Common myeloid progenitor, CD34-positive (primary cell): ENCODE results near the gene TMEM233.
"Not testable (repeated sequence)": the region's sequence is repeated elsewhere in the genome, so short reads cannot be mapped to it uniquely, and the experiment has no call there.

ENCODE experiments used
- CTCF ChIA-PET: fragments of 350-600 bp; sonication (Branson Sonifier 250); formaldehyde crosslinking; loops from one replicate; lab custom pipeline; 2021; ENCODE audit warnings: antibody characterized with exemption; lab: Charles Lee
- POLR2A ChIA-PET: fragments of 350-600 bp; sonication (Branson Sonifier 250); formaldehyde crosslinking; loops from one replicate; lab custom pipeline; 2021; ENCODE audit warnings: antibody characterized with exemption; lab: Charles Lee
- DNase-seq, 3 donors: peaks; one replicate each; pipeline versions ENCODE4 v3.0.0 to v3.0.0-alpha.2; 2013
- H3K27ac ChIP-seq, 2 experiments: 1 replicate in 1 of 2; 2 replicates in 1 of 2; pipeline ENCODE4 v1.7.0; 2013; ENCODE audit warnings: inconsistent platforms in 2 of 2, low read length in 2 of 2, mild to moderate bottlenecking in 2 of 2, low read depth in 1 of 2, moderate library complexity in 1 of 2; ENCODE audit not compliant: severe bottlenecking in 2 of 2, insufficient read depth in 1 of 2, poor library complexity in 1 of 2
- H3K27me3 ChIP-seq, 5 experiments: replicated peaks in 2 of 5; 1 replicate in 3 of 5; 2 replicates in 2 of 5; pipeline versions ENCODE4 v1.6.1 to v1.7.0; 2013; ENCODE audit warnings: low read length in 4 of 5, mild to moderate bottlenecking in 2 of 5, moderate library complexity in 2 of 5, inconsistent platforms in 1 of 5; ENCODE audit not compliant: insufficient read depth in 5 of 5, control insufficient read depth in 4 of 5
- H3K36me3 ChIP-seq, 4 experiments: 1 replicate in 2 of 4; 2 replicates in 2 of 4; pipeline versions ENCODE4 v1.6.1 to v1.7.0; 2013; ENCODE audit warnings: low read length in 3 of 4, control low read depth in 1 of 4, mild to moderate bottlenecking in 1 of 4; ENCODE audit not compliant: control insufficient read depth in 4 of 4, insufficient read depth in 4 of 4
- H3K4me1 ChIP-seq, 4 experiments: 1 replicate in 3 of 4; 2 replicates in 1 of 4; pipeline versions ENCODE4 v1.6.1 to v1.7.1; 2013; ENCODE audit warnings: low read length in 3 of 4, mild to moderate bottlenecking in 3 of 4, control low read depth in 1 of 4, inconsistent platforms in 1 of 4, moderate library complexity in 1 of 4; ENCODE audit not compliant: control insufficient read depth in 4 of 4, insufficient read depth in 4 of 4; ENCODE audit errors: control extremely low read depth in 1 of 4
- H3K4me3 ChIP-seq, 7 experiments: 1 replicate in 4 of 7; 2 replicates in 3 of 7; pipeline versions ENCODE4 v1.5.1 to v1.7.0; 2013; ENCODE audit warnings: mild to moderate bottlenecking in 7 of 7, low read length in 6 of 7, moderate library complexity in 6 of 7, inconsistent platforms in 2 of 7, low read depth in 2 of 7, control low read depth in 1 of 7; ENCODE audit not compliant: insufficient read depth in 4 of 7, control insufficient read depth in 1 of 7; ENCODE audit errors: extremely low read depth in 1 of 7
- H3K9me3 ChIP-seq, 5 experiments: 1 replicate in 4 of 5; 2 replicates in 1 of 5; pipeline versions ENCODE4 v1.6.1 to v1.7.1; 2013; ENCODE audit warnings: low read length in 4 of 5, mild to moderate bottlenecking in 2 of 5, inconsistent platforms in 1 of 5, low read depth in 1 of 5, moderate library complexity in 1 of 5; ENCODE audit not compliant: control insufficient read depth in 4 of 5, insufficient read depth in 2 of 5; ENCODE audit errors: control extremely low read depth in 1 of 5
- WGBS: methylation state at CpG from one replicate; pipeline ENCODE4 v1.1.5; 2013; ENCODE audit not compliant: insufficient coverage; 5-methylcytosine and 5-hydroxymethylcytosine counted together

The TMEM233 gene

GRCh38 chr12:119603767-119604166 is 10.2 kb downstream of the TMEM233 start:
- CTCF ChIA-PET: no interaction called here
- no peaks in the 10 kb centered on the region for H3K36me3 ChIP-seq
- WGBS: 80% methylated on average over 2 of the region's 2 CpGs
- H3K4me3 ChIP-seq: no peak overlapping the region
- no peaks in the 10 kb centered on the region for H3K4me1 ChIP-seq
- no peak overlapping the region for H3K27ac ChIP-seq
- no peaks in the 10 kb centered on the region for H3K9me3 ChIP-seq
- no peak for DNase-seq
- peaks cover 0 to 15% (median 10%) of the 10 kb centered on the region in 5 experiments for H3K27me3 ChIP-seq
- POLR2A ChIA-PET: no interaction called here

GRCh38 chr12:119609358-119609757 is 15.8 kb downstream of the TMEM233 start:
- ChIA-PET POLR2A (no interaction called here), CTCF (no interaction called here)
- H3K27ac ChIP-seq: no peak overlapping the region
- no peak for DNase-seq
- WGBS: 73% methylated on average over 3 of the region's 3 CpGs
- no peaks in the 10 kb centered on the region for H3K4me1 ChIP-seq
- peaks cover 0 to 5% (median 3%) of the 10 kb centered on the region in 5 experiments for H3K9me3 ChIP-seq
- no peak overlapping the region for H3K4me3 ChIP-seq
- H3K36me3 ChIP-seq: no peaks in the 10 kb centered on the region
- peaks cover 0 to 11% (median 2%) of the 10 kb centered on the region in 5 experiments for H3K27me3 ChIP-seq

GRCh38 chr12:119613319-119613936 is 19.9 kb downstream of the TMEM233 start:
- Histone ChIP-seq H3K9me3 (peaks cover 0 to 5% (median 3%) of the 10 kb centered on the region in 5 experiments), H3K36me3 (no peaks in the 10 kb centered on the region), H3K27ac (no peak overlapping the region), H3K27me3 (no peaks in the 10 kb centered on the region), H3K4me3 (no peak overlapping the region), H3K4me1 (no peaks in the 10 kb centered on the region)
- POLR2A ChIA-PET: no interaction called here
- DNase-seq: no peak
- WGBS: 91% methylated on average over 9 of the region's 9 CpGs
- CTCF ChIA-PET: no interaction called here

- Histone ChIP-seq H3K9me3 (peaks cover 0 to 6% (median 0%) of the 10 kb centered on the region in 5 experiments), H3K4me1 (no peaks in the 10 kb centered on the region), H3K4me3 (no peak overlapping the region), H3K27ac (no peak overlapping the region), H3K36me3 (no peaks in the 10 kb centered on the region), H3K27me3 (no peaks in the 10 kb centered on the region)
- ChIA-PET POLR2A (no interaction called here), CTCF (no interaction called here)
- no peak for DNase-seq
These were observed 21.1 kb downstream of the TMEM233 start for GRCh38 chr12:119614705-119615104.

- POLR2A ChIA-PET: no interaction called here
- H3K27ac ChIP-seq: no peak overlapping the region
- CTCF ChIA-PET: no interaction called here
- no peaks in the 10 kb centered on the region for H3K27me3 ChIP-seq
- no peaks in the 10 kb centered on the region for H3K4me1 ChIP-seq
- peaks cover 0 to 4% (median 0%) of the 10 kb centered on the region in 5 experiments for H3K9me3 ChIP-seq
- no peaks in the 10 kb centered on the region for H3K36me3 ChIP-seq
- no peak for DNase-seq
- H3K4me3 ChIP-seq: no peak overlapping the region
- WGBS: 87% methylated on average over 7 of the region's 9 CpGs
These were observed 22.2 kb downstream of the TMEM233 start for GRCh38 chr12:119615518-119616475.

GRCh38 chr12:119618328-119618896 is 24.8 kb downstream of the TMEM233 start:
- CTCF ChIA-PET, H3K9me3 ChIP-seq, H3K36me3 ChIP-seq, H3K27me3 ChIP-seq, H3K4me3 ChIP-seq, H3K4me1 ChIP-seq, DNase-seq, H3K27ac ChIP-seq, POLR2A ChIA-PET: not testable (repeated sequence)
- 86% methylated on average over 1 of the region's 1 CpG for WGBS

- CTCF ChIA-PET: no interaction called here
- Histone ChIP-seq H3K4me1 (no peaks in the 10 kb centered on the region), H3K9me3 (peaks cover 0 to 4% (median 0%) of the 10 kb centered on the region in 5 experiments), H3K27ac (no peak overlapping the region), H3K27me3 (peaks cover 0 to 12% (median 3%) of the 10 kb centered on the region in 5 experiments), H3K36me3 (no peaks in the 10 kb centered on the region), H3K4me3 (no peak overlapping the region)
- DNase-seq: no peak
- no CpG with 5 or more reads among the region's 1 CpG for WGBS
- POLR2A ChIA-PET: no interaction called here
These were observed 26.9 kb downstream of the TMEM233 start for GRCh38 chr12:119620490-119620889.
